ENCODE data around the gene CLCN5. TPM values are rescaled to one million over a fixed set of nuclear protein-coding genes. Genes with fewer than 3 reads are reported as not detected.

CLCN5 gene
- total RNA-seq, 4 donors from 2014 or later: 5.3 to 8.0 (median 7.2) TPM

GRCh38 chrX:50097071-50097470 is 174.7 kb downstream of the CLCN5 start:
- WGBS, 2 donors: 67 to 69% methylated on average over 4 of the region's 4 CpGs
- H3K36me3 ChIP-seq: no peaks in the 10 kb centered on the region
- no peak overlapping the region for H3K27ac ChIP-seq
- no peak overlapping the region for H3K4me3 ChIP-seq
- TF ChIP-seq POLR2A (IDR thresholded peaks at IDR 0.05) (no peak), CTCF (IDR thresholded peaks at IDR 0.05) (no peak)
- H3K9me3 ChIP-seq: no peaks in the 10 kb centered on the region
- H3K27me3 ChIP-seq: peaks cover 0 to 2% (median 0%) of the 10 kb centered on the region in 4 donors
- H3K4me1 ChIP-seq: no peaks in the 10 kb centered on the region
- DNase-seq: no peak
- intact Hi-C loops (cut with DNase I): no loop called here

GRCh38 chrX:50098241-50098640 is 175.8 kb downstream of the CLCN5 start:
- DNase-seq: no peak
- no peak overlapping the region for H3K4me3 ChIP-seq
- no peaks in the 10 kb centered on the region for H3K9me3 ChIP-seq
- TF ChIP-seq CTCF (IDR thresholded peaks at IDR 0.05) (no peak), POLR2A (IDR thresholded peaks at IDR 0.05) (no peak)
- H3K27me3 ChIP-seq: peaks cover 0 to 2% (median 0%) of the 10 kb centered on the region in 4 donors
- intact Hi-C loops (cut with DNase I): no loop called here
- no peaks in the 10 kb centered on the region for H3K4me1 ChIP-seq
- 29 to 100% methylated on average over 1 of the region's 3 CpGs for WGBS, 2 donors
- no peaks in the 10 kb centered on the region for H3K36me3 ChIP-seq
- H3K27ac ChIP-seq: no peak overlapping the region

GRCh38 chrX:50098749-50099148 is 176.4 kb downstream of the CLCN5 start:
- Histone ChIP-seq H3K36me3 (no peaks in the 10 kb centered on the region), H3K27ac (no peak overlapping the region), H3K9me3 (no peaks in the 10 kb centered on the region), H3K4me3 (no peak overlapping the region), H3K4me1 (no peaks in the 10 kb centered on the region), H3K27me3 (peaks cover 0 to 2% (median 0%) of the 10 kb centered on the region in 4 donors)
- WGBS, 2 donors: 77 to 93% methylated on average over 2 to 5 of the region's 5 CpGs
- intact Hi-C loops (cut with DNase I): no loop called here
- TF ChIP-seq POLR2A (IDR thresholded peaks at IDR 0.05): no peak
- no peak for TF ChIP-seq CTCF (IDR thresholded peaks at IDR 0.05)
- no peak for DNase-seq

GRCh38 chrX:50099331-50099730 is 176.9 kb downstream of the CLCN5 start:
- intact Hi-C loops (cut with DNase I): no loop called here
- 58 to 69% methylated on average over 4 of the region's 4 CpGs for WGBS, 2 donors
- peaks cover 0 to 2% (median 0%) of the 10 kb centered on the region in 4 donors for H3K27me3 ChIP-seq

GRCh38 chrX:50100188-50100587 is 177.8 kb downstream of the CLCN5 start:
- intact Hi-C loops (cut with DNase I): no loop called here
- Histone ChIP-seq H3K9me3 (no peaks in the 10 kb centered on the region), H3K36me3 (no peaks in the 10 kb centered on the region), H3K27ac (no peak overlapping the region), H3K4me1 (no peaks in the 10 kb centered on the region), H3K27me3 (peaks cover 0 to 2% (median 0%) of the 10 kb centered on the region in 4 donors), H3K4me3 (no peak overlapping the region)
- no peak for DNase-seq
- TF ChIP-seq POLR2A (IDR thresholded peaks at IDR 0.05): no peak
- TF ChIP-seq CTCF (IDR thresholded peaks at IDR 0.05): peak in 4 of 6 experiments; percentile 7 to 27 (median 13)
- WGBS, 2 donors: 35 to 43% methylated on average over 3 of the region's 3 CpGs

More at GRCh38 chrX:50099331-50099730, 176.9 kb downstream of the CLCN5 start:
- no peak overlapping the region for H3K27ac ChIP-seq
- no peaks in the 10 kb centered on the region for H3K9me3 ChIP-seq
- no peak overlapping the region for H3K4me3 ChIP-seq
- no peak for DNase-seq
- no peaks in the 10 kb centered on the region for H3K36me3 ChIP-seq
- TF ChIP-seq POLR2A (IDR thresholded peaks at IDR 0.05): no peak
- no peak for TF ChIP-seq CTCF (IDR thresholded peaks at IDR 0.05)
- no peaks in the 10 kb centered on the region for H3K4me1 ChIP-seq
